SIG-M5 treated with dmso at 0.1 percent for 504 hours (cell line): ENCODE data around the gene INO80E.

Experiments used
- DNase-seq: peaks from one replicate; lab custom pipeline; 2025; ENCODE audit not compliant: unreplicated experiment; lab: John Stamatoyannopoulos, UW

Gene INO80E

GRCh38 chr16:29991571-29991904 lies 4.5 kb upstream of the INO80E start:
- DNase-seq, result no peak

GRCh38 chr16:29992344-29992967 lies 3.6 kb upstream of the INO80E start:
- no peak for DNase-seq

- DNase-seq, result no peak
Observed at GRCh38 chr16:29993191-29993902, 2.7 kb upstream of the INO80E start.

- no peak for DNase-seq
Observed at GRCh38 chr16:29993903-29994599, 2.0 kb upstream of the INO80E start.

- peak; percentile 34 for DNase-seq
Observed at GRCh38 chr16:29994600-29995323, 1.3 kb upstream of the INO80E start.

GRCh38 chr16:29995324-29995910 lies 624 bp upstream of the INO80E start, which contains the start of gene HIRIP3:
TSS of gene HIRIP3 (minus strand) at chr16:29995617. CDS start at chr16:29995605, 12 bp downstream.
- DNase-seq, result peak; percentile 84

GRCh38 chr16:29996766-29997250 lies 767 bp downstream of the INO80E start:
- no peak for DNase-seq

- DNase-seq, result no peak
Observed at GRCh38 chr16:29999605-30000004, 3.6 kb downstream of the INO80E start.

GRCh38 chr16:30000735-30001631 lies 4.9 kb downstream of the INO80E start:
- no peak for DNase-seq

GRCh38 chr16:30002614-30003346 lies 6.7 kb downstream of the INO80E start:
- no peak for DNase-seq

GRCh38 chr16:30003670-30004423 lies 7.8 kb downstream of the INO80E start:
- no peak for DNase-seq

- DNase-seq, result no peak
Observed at GRCh38 chr16:30004424-30004776, 8.4 kb downstream of the INO80E start.

GRCh38 chr16:30004811-30005242 lies 8.8 kb downstream of the INO80E start:
- DNase-seq, result no peak

GRCh38 chr16:30005341-30006094 lies 9.5 kb downstream of the INO80E start:
- DNase-seq, result peak; percentile 52

- no peak for DNase-seq
Observed at GRCh38 chr16:30006095-30006473, 10.0 kb downstream of the INO80E start.

- DNase-seq, result no peak
Observed at GRCh38 chr16:30006659-30007377, 10.8 kb downstream of the INO80E start.

GRCh38 chr16:30007378-30007895 lies 11.4 kb downstream of the INO80E start:
- DNase-seq, result no peak
